GM18505 (cell line): ENCODE results near the gene TMEM235.

ENCODE experiments used
- ATAC-seq: cut with Tn5 transposase; IDR thresholded peaks from one replicate; pipeline ENCODE4 v1.9.1; 2021; ENCODE audit not compliant: unreplicated experiment
- POLR2A ChIP-seq: IDR thresholded peaks from 4 replicates; pipeline ENCODE4 v1.6.1; 2011; ENCODE audit warnings: borderline replicate concordance; ENCODE audit not compliant: insufficient read depth, insufficient read length; ENCODE audit errors: extremely low read depth

Gene TMEM235

GRCh38 chr17:78230996-78231935, at the start of gene TMEM235:
TSS of gene TMEM235 (plus strand) at chr17:78231631. CDS start at chr17:78232024, 393 bp downstream.
- no peak for TF ChIP-seq POLR2A
- ATAC-seq: no peak

GRCh38 chr17:78182504-78182903, 48.9 kb upstream of the TMEM235 start:
- ATAC-seq: no peak
- TF ChIP-seq POLR2A: no peak

GRCh38 chr17:78183916-78184315, 47.5 kb upstream of the TMEM235 start:
- TF ChIP-seq POLR2A: no peak

GRCh38 chr17:78184351-78184750, 47.1 kb upstream of the TMEM235 start:
- no peak for TF ChIP-seq POLR2A
- ATAC-seq: no peak

More at GRCh38 chr17:78183916-78184315, 47.5 kb upstream of the TMEM235 start:
- ATAC-seq: no peak

- no peak for ATAC-seq
- TF ChIP-seq POLR2A: no peak
Measured at GRCh38 chr17:78184868-78185267, 46.6 kb upstream of the TMEM235 start.

GRCh38 chr17:78185981-78186691, 45.3 kb upstream of the TMEM235 start:
- no peak for TF ChIP-seq POLR2A
- no peak for ATAC-seq

GRCh38 chr17:78186692-78187595, 44.5 kb upstream of the TMEM235 start, which contains the start of the genes AFMID and TK1:
TSS of gene AFMID (plus strand) at chr17:78187362. CDS start at chr17:78187371, 9 bp downstream.
TSS of gene TK1 (minus strand) at chr17:78187052. CDS start at chr17:78186994, 58 bp downstream.
- peak; percentile 88 for ATAC-seq
- peak; percentile 96 for TF ChIP-seq POLR2A

- ATAC-seq: no peak
Measured at GRCh38 chr17:78196716-78197115, 34.7 kb upstream of the TMEM235 start.

GRCh38 chr17:78197147-78197832, 34.1 kb upstream of the TMEM235 start:
- no peak for ATAC-seq

More at GRCh38 chr17:78196716-78197115, 34.7 kb upstream of the TMEM235 start:
- no peak for TF ChIP-seq POLR2A

GRCh38 chr17:78200451-78200850, 31.0 kb upstream of the TMEM235 start:
- no peak for TF ChIP-seq POLR2A
- ATAC-seq: no peak

More at GRCh38 chr17:78197147-78197832, 34.1 kb upstream of the TMEM235 start:
- TF ChIP-seq POLR2A: no peak

GRCh38 chr17:78202666-78203065, 28.8 kb upstream of the TMEM235 start:
- TF ChIP-seq POLR2A: no peak
- no peak for ATAC-seq
